Cardiac ventricle fibroblast (primary cell): Measurements from ENCODE around the gene TICAM2. TPM values are rescaled to one million over a fixed set of nuclear protein-coding genes. Genes with fewer than 3 reads are reported as not detected.

ENCODE experiments used
- total RNA-seq: library from RNA; depleted of rRNA; stranded (reverse); fragments of >200 nt; gene quantifications from 2 replicates; pipeline ENCODE4 v1.2.3, GENCODE V29; 2015

Gene TICAM2, protein sequence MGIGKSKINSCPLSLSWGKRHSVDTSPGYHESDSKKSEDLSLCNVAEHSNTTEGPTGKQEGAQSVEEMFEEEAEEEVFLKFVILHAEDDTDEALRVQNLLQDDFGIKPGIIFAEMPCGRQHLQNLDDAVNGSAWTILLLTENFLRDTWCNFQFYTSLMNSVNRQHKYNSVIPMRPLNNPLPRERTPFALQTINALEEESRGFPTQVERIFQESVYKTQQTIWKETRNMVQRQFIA
- 2.0 and 4.7 TPM in 2 replicates for total RNA-seq

DNA sequence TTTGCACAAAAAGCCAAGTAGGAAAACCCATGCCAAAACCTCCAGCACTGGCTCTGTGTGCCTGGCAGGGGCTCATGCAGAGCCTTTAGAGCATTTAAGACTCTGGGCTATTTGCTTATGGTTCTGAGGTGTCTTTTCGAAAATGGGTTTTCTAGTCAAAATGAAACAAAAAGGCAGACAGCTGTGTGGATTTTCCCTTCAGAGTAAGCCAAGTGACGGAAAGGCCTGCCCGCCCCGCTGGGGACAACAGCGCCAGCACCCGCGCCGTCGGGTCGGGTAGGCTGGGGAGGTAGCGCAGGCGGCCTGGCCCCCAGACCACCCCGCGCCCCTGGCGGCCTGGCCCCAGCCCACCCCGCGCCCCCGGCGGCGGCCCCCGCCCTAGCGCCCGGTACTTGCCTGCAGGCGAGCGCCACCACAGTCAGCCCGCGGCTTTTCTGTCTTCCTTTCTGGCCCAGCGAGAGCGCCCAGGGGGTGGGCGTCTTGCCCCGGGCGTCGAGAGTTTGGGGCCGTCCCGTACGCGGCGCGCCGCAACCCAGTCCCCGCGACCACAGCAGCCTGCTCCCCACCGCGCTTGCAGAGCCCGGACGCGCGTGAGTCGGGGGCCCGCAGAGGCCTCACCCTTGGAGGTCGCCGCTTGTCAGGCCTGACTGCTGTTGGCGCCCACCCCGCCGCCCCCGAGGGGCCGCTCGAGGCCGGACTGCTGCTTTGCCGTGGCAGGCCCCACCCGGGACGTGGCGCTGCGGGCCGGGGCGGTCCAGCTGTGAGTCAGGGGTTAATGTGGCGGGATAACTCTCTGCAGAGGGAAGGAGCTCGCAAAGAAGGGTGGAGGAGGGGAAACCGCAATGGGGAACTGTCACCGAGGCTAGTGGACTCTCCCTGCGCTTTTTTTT lies at the start of gene TICAM2:
TICAM2 (minus strand) TSS at position 779 of the 890 bp plus-strand sequence. CDS start 21,223 bp downstream, outside the sequence.

DNA sequence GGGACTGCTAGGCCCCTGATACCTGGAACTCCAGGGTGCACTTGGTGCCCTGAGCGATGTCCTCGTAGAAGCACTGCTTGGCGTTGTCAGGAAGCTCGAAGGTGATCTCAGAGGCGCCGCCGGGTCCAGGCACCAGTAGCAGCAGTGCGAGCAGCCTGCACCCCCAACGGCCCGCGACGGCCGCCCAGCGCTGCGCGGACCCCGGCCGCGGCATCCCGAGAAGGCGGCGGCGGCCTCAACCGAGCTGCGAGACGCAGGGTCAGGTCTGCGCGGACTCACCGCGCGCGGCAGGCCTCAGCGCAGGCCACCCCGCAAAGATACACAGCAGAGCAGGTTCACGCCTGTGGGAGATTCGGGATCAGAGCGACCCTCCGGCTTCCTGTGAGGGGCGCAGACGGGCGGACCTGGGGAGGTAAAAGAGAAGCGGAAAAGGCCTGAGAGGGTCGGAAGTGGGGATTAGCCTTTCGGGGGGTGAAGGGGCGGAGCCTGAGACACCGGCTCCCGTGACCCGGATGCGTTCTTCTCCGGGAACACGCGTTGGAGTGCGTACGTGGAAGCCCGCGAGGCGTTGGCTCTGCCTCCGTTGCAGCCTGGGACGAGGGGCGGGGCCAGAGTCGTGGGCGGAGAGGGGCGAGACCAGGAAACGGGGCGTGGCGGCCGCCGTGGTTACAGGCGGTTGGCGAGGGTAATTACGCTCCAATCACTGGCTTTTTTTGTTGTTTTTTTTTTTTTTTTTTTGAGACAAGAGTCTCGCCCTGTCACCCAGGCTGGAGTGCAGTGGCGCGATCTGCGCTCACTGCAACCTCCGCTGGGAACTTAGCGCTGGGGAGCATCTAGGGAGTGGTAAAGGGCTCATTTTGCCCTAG lies 23.5 kb upstream of the TICAM2 start, which contains the start of gene TMED7:
TMED7 (minus strand) TSS at position 458 of the 866 bp plus-strand sequence; CDS start at position 214, 244 bp downstream.

DNA sequence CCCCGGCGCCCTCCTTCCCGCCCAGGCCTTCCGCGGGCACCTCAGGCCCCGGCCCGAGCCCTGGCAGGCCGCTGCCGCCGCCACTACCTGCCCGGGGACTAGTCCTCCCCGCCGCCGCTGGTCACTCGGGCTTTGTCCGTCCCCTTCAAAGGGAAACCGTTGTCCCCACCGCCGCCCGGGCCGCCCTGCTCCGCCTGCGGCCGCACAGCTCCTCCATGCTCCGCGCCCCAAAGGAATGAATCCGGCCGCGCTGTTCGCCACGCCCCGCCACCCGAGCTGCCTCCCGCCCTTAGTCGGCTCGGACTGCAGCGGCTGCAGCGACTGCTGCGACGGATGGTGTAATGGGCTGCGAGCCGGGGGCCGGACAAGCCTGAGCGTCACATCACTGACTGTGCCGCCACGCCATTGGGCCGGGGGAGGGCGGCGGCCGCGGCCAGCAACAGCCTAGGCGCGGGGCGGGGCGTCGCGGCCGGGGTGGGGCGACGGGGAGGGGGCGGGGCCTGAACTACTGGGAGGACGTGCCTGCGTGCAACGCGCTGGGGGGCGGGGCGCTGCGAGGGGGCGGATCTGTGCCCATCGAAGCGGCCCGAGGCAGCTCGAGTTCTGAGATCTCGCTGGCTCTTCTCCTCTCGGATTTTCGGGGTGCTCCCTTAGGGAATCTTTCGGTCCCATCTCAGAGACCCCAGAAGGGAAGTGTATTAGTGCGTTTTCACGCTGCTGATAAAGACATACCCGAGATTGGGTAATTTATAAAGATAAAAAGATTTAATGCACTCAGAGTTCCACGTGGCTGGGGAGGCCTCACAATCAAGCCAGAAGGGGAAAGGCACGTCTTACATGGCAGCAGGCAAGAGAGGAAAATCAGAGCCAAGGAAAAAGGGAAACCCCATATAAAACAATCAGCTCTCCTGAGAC lies 57.6 kb downstream of the TICAM2 start, which contains the start of gene FEM1C:
FEM1C (minus strand) TSS at position 340 of the 915 bp plus-strand sequence. CDS start 1,282 bp downstream, outside the sequence.

Other genes starting within 250 kb of the TICAM2 start
- 16.2 and 19.4 TPM in 2 replicates for gene FEM1C, start 57.7 kb downstream of the TICAM2 start, total RNA-seq
- 70.9 and 84.6 TPM in 2 replicates for gene TMED7, start 23.6 kb upstream of the TICAM2 start, total RNA-seq
- gene CDO1, start 214.2 kb upstream of the TICAM2 start, total RNA-seq: 3.5 and 7.2 TPM in 2 replicates
- 25.4 and 31.8 TPM in 2 replicates for gene ATG12, start 239.1 kb upstream of the TICAM2 start, total RNA-seq
- gene AP3S1, start 239.5 kb upstream of the TICAM2 start, total RNA-seq: 88.8 and 90.1 TPM in 2 replicates